Fibroblast of lung (primary cell): ENCODE results near the gene ACYP2. TPM values are rescaled to one million over a fixed set of nuclear protein-coding genes. Genes with fewer than 3 reads are reported as not detected.

ENCODE experiments used
- DNase-seq, 2 donors: peaks; one replicate each; pipeline versions ENCODE4 v3.0.0 to v3.0.0-alpha.2; 2010; ENCODE audit warnings: low read depth in 2 of 2
- H2AFZ ChIP-seq: 2 replicates; pipeline ENCODE4 v1.5.1; 2012; ENCODE audit warnings: low read length, control low read depth, inconsistent platforms
- H3K27ac ChIP-seq: 2 replicates; pipeline ENCODE4 v1.5.1; 2011; ENCODE audit warnings: low read length, control low read depth; ENCODE audit not compliant: insufficient read depth
- H3K27me3 ChIP-seq: 2 replicates; pipeline ENCODE4 v1.5.1; 2011; ENCODE audit warnings: mild to moderate bottlenecking, low read length; ENCODE audit not compliant: control insufficient read depth, insufficient read depth
- H3K36me3 ChIP-seq: 2 replicates; pipeline ENCODE4 v1.5.1; 2011; ENCODE audit warnings: low read length; ENCODE audit not compliant: control insufficient read depth, insufficient read depth
- H3K4me1 ChIP-seq: 2 replicates; pipeline ENCODE4 v1.5.1; 2011; ENCODE audit warnings: low read length; ENCODE audit not compliant: control insufficient read depth, insufficient read depth; ENCODE audit errors: extremely low read depth
- H3K4me2 ChIP-seq: 2 replicates; pipeline ENCODE4 v1.5.1; 2011; ENCODE audit warnings: low read length, control low read depth; ENCODE audit not compliant: insufficient read depth; ENCODE audit errors: extremely low read depth
- H3K4me3 ChIP-seq, 4 experiments: fragments of 200-600 bp in 1 of 4; sonication (generic) in 1 of 4; replicated peaks in 1 of 4; 2 replicates each; pipeline ENCODE4 v1.5.1; 2011 to 2016; ENCODE audit warnings: low read length in 4 of 4, low read depth in 3 of 4, mild to moderate bottlenecking in 3 of 4, control low read depth in 2 of 4, inconsistent platforms in 1 of 4, mixed read lengths in 1 of 4; ENCODE audit not compliant: insufficient read depth in 1 of 4; ENCODE audit errors: control extremely low read depth in 1 of 4
- H3K79me2 ChIP-seq: 2 replicates; pipeline ENCODE4 v1.5.1; 2012; ENCODE audit warnings: mild to moderate bottlenecking, low read length, inconsistent platforms; ENCODE audit not compliant: control insufficient read depth, insufficient read depth
- H3K9ac ChIP-seq: 2 replicates; pipeline ENCODE4 v1.5.1; 2011; ENCODE audit warnings: mild to moderate bottlenecking, low read length, control low read depth; ENCODE audit not compliant: insufficient read depth
- H3K9me3 ChIP-seq: 2 replicates; pipeline ENCODE4 v1.5.1; 2012; ENCODE audit warnings: low read depth, low read length; ENCODE audit not compliant: control insufficient read depth, insufficient read depth
- H4K20me1 ChIP-seq: 2 replicates; pipeline ENCODE4 v1.5.1; 2011; ENCODE audit warnings: low read length; ENCODE audit not compliant: control insufficient read depth, insufficient read depth; ENCODE audit errors: extremely low read depth
- EZH2 ChIP-seq: IDR thresholded peaks from 2 replicates; pipeline ENCODE4 v1.5.1; 2012; ENCODE audit warnings: low read length, control low read depth, mild to moderate bottlenecking; ENCODE audit errors: missing control alignments
- polyA plus RNA-seq, 2 donors: library from polyadenylated mRNA; depleted of rRNA in 1 of 2; stranded (reverse) in 1 of 2; unstranded in 1 of 2; fragments of >200 nt; gene quantifications; 2 replicates each; pipeline ENCODE4 v1.2.1, GENCODE V29; 2011 to 2012; ENCODE audit warnings: missing spikeins in 1 of 2
- total RNA-seq: library from RNA; depleted of rRNA; stranded (reverse); fragments of >200 nt; gene quantifications from 2 replicates; pipeline ENCODE4 v1.2.1, GENCODE V29; 2014
- TF ChIP-seq, protein P1 (sequence below), 2 donors: IDR thresholded peaks in 1 of 2; conservative IDR thresholded peaks in 1 of 2; 1 replicate in 1 of 2; 2 replicates in 1 of 2; pipeline ENCODE4 v1.5.1; 2011 to 2012; ENCODE audit warnings: low read length in 2 of 2, control low read depth in 1 of 2, inconsistent platforms in 1 of 2, low read depth in 1 of 2, mild to moderate bottlenecking in 1 of 2

ACYP2 gene
- total and polyA plus RNA-seq, 2 donors (not counting 1 experiment from before 2014, with no cell fraction given), result 9.7 to 24.4 TPM

DNA sequence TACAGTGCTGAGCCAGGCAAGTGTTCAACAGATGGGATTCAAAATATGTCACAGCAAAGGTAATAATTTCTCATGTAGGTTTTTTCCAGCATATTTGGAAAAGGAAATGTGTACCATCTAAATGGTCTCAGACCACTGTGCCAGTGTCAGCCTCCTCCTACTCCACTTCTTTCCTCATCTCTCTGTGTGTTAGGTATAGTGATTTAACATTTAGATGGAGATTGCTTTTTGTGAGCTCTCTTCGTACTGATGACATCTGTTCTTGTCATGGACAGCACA lies 221.5 kb downstream of the ACYP2 start:
- no peak for DNase-seq
- H3K27ac ChIP-seq, result peak overlapping the region; percentile 65
- H3K9me3 ChIP-seq, result no peaks in the 10 kb centered on the region
- H3K4me3 ChIP-seq, result no peak overlapping the region
- TF ChIP-seq EZH2, result no peak
- TF ChIP-seq, protein P1, sequence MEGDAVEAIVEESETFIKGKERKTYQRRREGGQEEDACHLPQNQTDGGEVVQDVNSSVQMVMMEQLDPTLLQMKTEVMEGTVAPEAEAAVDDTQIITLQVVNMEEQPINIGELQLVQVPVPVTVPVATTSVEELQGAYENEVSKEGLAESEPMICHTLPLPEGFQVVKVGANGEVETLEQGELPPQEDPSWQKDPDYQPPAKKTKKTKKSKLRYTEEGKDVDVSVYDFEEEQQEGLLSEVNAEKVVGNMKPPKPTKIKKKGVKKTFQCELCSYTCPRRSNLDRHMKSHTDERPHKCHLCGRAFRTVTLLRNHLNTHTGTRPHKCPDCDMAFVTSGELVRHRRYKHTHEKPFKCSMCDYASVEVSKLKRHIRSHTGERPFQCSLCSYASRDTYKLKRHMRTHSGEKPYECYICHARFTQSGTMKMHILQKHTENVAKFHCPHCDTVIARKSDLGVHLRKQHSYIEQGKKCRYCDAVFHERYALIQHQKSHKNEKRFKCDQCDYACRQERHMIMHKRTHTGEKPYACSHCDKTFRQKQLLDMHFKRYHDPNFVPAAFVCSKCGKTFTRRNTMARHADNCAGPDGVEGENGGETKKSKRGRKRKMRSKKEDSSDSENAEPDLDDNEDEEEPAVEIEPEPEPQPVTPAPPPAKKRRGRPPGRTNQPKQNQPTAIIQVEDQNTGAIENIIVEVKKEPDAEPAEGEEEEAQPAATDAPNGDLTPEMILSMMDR (conservative IDR thresholded peaks at IDR 0.05 in 1 of 2, IDR thresholded peaks at IDR 0.05 in 1 of 2; ENCODE audit: low read depth in 1 of 2, low read length in 2 of 2), result no peak
- peaks cover 20% of the 10 kb centered on the region for H3K4me1 ChIP-seq
- no peaks in the 10 kb centered on the region for H4K20me1 ChIP-seq
- no peak overlapping the region for H2AFZ ChIP-seq
- no peaks in the 10 kb centered on the region for H3K36me3 ChIP-seq
- peak overlapping the region; percentile 82 for H3K4me2 ChIP-seq
- H3K79me2 ChIP-seq, result no peaks in the 10 kb centered on the region
- no peaks in the 10 kb centered on the region for H3K27me3 ChIP-seq
- no peak overlapping the region for H3K9ac ChIP-seq

DNA sequence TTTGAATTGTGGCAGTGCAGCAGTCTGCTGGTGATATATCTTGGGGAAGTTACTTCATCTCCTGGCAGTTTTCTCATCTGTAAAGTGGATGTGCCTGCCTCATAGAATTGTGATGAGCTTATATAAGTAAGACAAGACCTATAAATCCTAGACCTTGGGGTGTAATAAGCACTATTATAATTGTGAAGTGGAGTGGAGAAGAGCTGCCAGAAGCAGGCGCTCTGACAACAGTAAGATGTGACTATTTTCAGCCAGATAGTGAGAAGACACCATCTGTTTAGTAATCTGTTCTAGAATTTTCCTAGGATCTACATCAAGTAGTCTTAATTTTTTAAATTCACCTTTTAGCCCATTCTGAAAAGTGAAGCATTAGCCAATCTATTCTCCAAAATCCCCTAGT lies 226.2 kb downstream of the ACYP2 start:
- Histone ChIP-seq H3K27ac (no peak overlapping the region), H3K4me2 (no peak overlapping the region), H4K20me1 (no peaks in the 10 kb centered on the region), H3K36me3 (no peaks in the 10 kb centered on the region), H3K4me1 (peaks cover 13% of the 10 kb centered on the region), H3K9ac (no peak overlapping the region), H2AFZ (no peak overlapping the region), H3K27me3 (no peaks in the 10 kb centered on the region), H3K9me3 (no peaks in the 10 kb centered on the region), H3K4me3 (no peak overlapping the region), H3K79me2 (no peaks in the 10 kb centered on the region)
- TF ChIP-seq, protein P1 (conservative IDR thresholded peaks at IDR 0.05 in 1 of 2, IDR thresholded peaks at IDR 0.05 in 1 of 2; ENCODE audit: low read depth in 1 of 2, low read length in 2 of 2), result peak in 1 of 2 donors; percentile 31
- no peak for TF ChIP-seq EZH2
- peak in 1 of 2 donors; percentile 12 for DNase-seq

DNA sequence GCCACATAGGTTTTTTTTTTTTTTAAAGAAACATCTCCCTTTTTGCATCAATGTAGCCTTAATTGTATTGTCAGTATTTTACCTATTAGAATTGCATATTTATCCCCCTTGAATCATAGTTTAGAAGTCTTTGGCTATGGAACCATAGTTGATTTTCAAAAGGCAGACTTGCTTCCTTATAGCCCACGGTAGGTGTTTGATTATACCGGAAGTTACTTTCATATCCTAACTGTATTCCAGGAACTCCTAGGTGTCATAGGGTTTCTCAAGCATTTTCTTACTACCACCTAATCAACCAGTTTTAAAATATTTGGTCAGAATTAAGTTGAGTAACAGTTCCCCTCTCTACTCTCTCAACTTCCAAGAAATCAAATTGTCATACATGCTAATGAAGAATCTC lies 227.2 kb downstream of the ACYP2 start:
- Histone ChIP-seq H3K4me2 (no peak overlapping the region), H3K4me1 (peaks cover 5% of the 10 kb centered on the region), H3K9ac (no peak overlapping the region), H3K27ac (no peak overlapping the region), H3K79me2 (no peaks in the 10 kb centered on the region), H3K9me3 (no peaks in the 10 kb centered on the region), H3K27me3 (no peaks in the 10 kb centered on the region), H3K36me3 (no peaks in the 10 kb centered on the region), H4K20me1 (no peaks in the 10 kb centered on the region), H3K4me3 (no peak overlapping the region), H2AFZ (no peak overlapping the region)
- no peak for DNase-seq
- no peak for TF ChIP-seq EZH2
- TF ChIP-seq, protein P1 (conservative IDR thresholded peaks at IDR 0.05 in 1 of 2, IDR thresholded peaks at IDR 0.05 in 1 of 2; ENCODE audit: low read depth in 1 of 2, low read length in 2 of 2), result no peak
